Activated B cell treated with CpG ODN at 0.5 μM for 24 hours (primary cell): ENCODE data around the gene DLGAP1. TPM values are rescaled to one million over a fixed set of nuclear protein-coding genes. Genes with fewer than 3 reads are reported as not detected.

ENCODE experiments used
- ATAC-seq: fragments of 200-7000 bp; cut with Tn5 transposase; one replicate; pipeline ENCODE4 v1.10.0; 2021; ENCODE audit warnings: low read depth, mild to moderate bottlenecking, moderate library complexity
- CTCF ChIA-PET: fragments of 350-600 bp; sonication (Branson Sonifier 250); formaldehyde crosslinking; loops from one replicate; lab custom pipeline; 2021; ENCODE audit warnings: antibody characterized with exemption; lab: Charles Lee
- POLR2A ChIA-PET: fragments of 350-600 bp; sonication (Branson Sonifier 250); formaldehyde crosslinking; loops from one replicate; lab custom pipeline; 2021; ENCODE audit warnings: antibody characterized with exemption; lab: Charles Lee
- DNase-seq: peaks from one replicate; pipeline ENCODE4 v3.0.0; 2022
- H3K27ac Mint-ChIP-seq: one replicate; pipeline ENCODE4 v1.8.0; 2020; ENCODE audit warnings: mixed read lengths
- H3K27me3 Mint-ChIP-seq: one replicate; pipeline ENCODE4 v1.8.0; 2021; ENCODE audit warnings: mixed read lengths
- H3K36me3 Mint-ChIP-seq: one replicate; pipeline ENCODE4 v1.8.0; 2021; ENCODE audit warnings: low read depth, mixed read lengths
- H3K4me1 Mint-ChIP-seq: one replicate; pipeline ENCODE4 v1.8.0; 2021; ENCODE audit warnings: mixed read lengths
- H3K4me3 Mint-ChIP-seq: one replicate; pipeline ENCODE4 v1.8.0; 2020; ENCODE audit warnings: mild to moderate bottlenecking, mixed read lengths
- H3K9me3 Mint-ChIP-seq: one replicate; pipeline ENCODE4 v1.8.0; 2020; ENCODE audit warnings: mixed read lengths
- intact Hi-C: fragments of 100-400 bp; cut with micrococcal nuclease; formaldehyde crosslinking; loops from one replicate; pipeline ENCODE4 v1.15.1; 2024
- total RNA-seq: library from RNA; stranded (reverse); gene quantifications from 2 replicates; pipeline ENCODE4 v1.2.3, GENCODE V29; 2022
- TF ChIP-seq, protein P1 (sequence below): fragments of 200-600 bp; IDR thresholded peaks from one replicate; pipeline ENCODE4 v1.8.0; 2022; ENCODE audit warnings: antibody characterized with exemption, mild to moderate bottlenecking

Gene DLGAP1
- total RNA-seq, 1 donor from 2014 or later: 0.18 TPM

DNA sequence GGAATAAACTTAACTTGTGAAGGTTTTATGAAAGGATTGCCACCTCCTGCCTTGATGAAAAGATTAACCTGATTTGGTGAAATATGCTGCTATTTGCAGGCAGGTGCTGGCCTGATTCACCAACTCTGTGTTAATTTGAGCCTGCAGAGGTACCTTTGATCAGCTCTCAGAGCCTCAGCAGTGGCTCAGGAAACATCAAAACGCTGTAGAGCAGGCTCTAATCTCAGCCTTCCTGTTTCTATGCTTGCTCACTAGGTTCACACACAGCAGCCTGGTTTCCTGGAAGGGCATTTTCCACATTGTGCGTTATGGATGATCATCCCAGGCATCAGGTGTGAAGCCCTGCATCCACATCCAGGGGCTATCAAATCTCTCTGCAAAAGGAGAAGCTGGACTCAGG is 988.2 kb downstream of the DLGAP1 start:
- intact Hi-C loops: no loop called here
- ChIA-PET CTCF (interaction anchor here (0.6 to 2.1 kb wide), 3 partner anchors 12 to 601 kb away, joined by 3 to 13 read pairs (median 5); no protein-coding TSS in a partner anchor), POLR2A (interaction anchor here (0.7 to 2.0 kb wide), 4 partner anchors 15 to 127 kb away, joined by 3 to 9 read pairs (median 4); no protein-coding TSS in a partner anchor)
- Mint-ChIP-seq H3K4me1 (peaks cover 8% of the 10 kb centered on the region), H3K9me3 (peaks cover 4% of the 10 kb centered on the region), H3K27me3 (no peaks in the 10 kb centered on the region), H3K36me3 (peaks cover 7% of the 10 kb centered on the region), H3K4me3 (no peak overlapping the region), H3K27ac (no peak overlapping the region)
- ATAC-seq (no peak), DNase-seq (no peak)
- TF ChIP-seq, protein P1, sequence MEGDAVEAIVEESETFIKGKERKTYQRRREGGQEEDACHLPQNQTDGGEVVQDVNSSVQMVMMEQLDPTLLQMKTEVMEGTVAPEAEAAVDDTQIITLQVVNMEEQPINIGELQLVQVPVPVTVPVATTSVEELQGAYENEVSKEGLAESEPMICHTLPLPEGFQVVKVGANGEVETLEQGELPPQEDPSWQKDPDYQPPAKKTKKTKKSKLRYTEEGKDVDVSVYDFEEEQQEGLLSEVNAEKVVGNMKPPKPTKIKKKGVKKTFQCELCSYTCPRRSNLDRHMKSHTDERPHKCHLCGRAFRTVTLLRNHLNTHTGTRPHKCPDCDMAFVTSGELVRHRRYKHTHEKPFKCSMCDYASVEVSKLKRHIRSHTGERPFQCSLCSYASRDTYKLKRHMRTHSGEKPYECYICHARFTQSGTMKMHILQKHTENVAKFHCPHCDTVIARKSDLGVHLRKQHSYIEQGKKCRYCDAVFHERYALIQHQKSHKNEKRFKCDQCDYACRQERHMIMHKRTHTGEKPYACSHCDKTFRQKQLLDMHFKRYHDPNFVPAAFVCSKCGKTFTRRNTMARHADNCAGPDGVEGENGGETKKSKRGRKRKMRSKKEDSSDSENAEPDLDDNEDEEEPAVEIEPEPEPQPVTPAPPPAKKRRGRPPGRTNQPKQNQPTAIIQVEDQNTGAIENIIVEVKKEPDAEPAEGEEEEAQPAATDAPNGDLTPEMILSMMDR: no peak

DNA sequence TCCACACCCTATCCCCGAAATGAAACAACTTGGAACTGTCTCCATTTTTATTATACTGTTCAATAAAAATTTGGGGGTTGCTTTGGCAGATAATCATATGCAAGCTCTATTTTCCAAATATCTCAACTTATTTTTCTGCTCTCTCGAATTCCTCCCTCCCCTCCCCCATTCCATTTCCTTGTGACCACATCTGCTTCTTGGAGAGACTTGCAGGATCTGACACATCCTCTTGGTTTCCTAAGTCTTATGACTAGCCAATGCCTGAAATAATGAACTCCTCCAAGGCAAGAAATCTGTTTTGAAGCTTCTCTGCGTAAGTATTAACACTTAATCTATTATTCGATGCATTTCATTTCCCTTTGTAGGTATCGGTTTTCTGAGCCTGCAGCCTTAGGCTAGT is 989.1 kb downstream of the DLGAP1 start:
- H3K36me3 Mint-ChIP-seq: peaks cover 11% of the 10 kb centered on the region
- peaks cover 8% of the 10 kb centered on the region for H3K4me1 Mint-ChIP-seq
- no peak overlapping the region for H3K27ac Mint-ChIP-seq
- TF ChIP-seq, protein P1: no peak
- no peak for ATAC-seq
- POLR2A ChIA-PET: interaction anchor here (0.7 to 2.0 kb wide), 6 partner anchors 14 to 128 kb away, joined by 3 to 9 read pairs (median 4); partner anchors contain the start of gene TGIF1
- no peak for DNase-seq
- H3K4me3 Mint-ChIP-seq: no peak overlapping the region
- H3K9me3 Mint-ChIP-seq: peaks cover 4% of the 10 kb centered on the region
- intact Hi-C loops: no loop called here
- CTCF ChIA-PET: interaction anchor here (0.6 to 2.1 kb wide), 3 partner anchors 12 to 602 kb away, joined by 3 to 13 read pairs (median 5); no protein-coding TSS in a partner anchor
- H3K27me3 Mint-ChIP-seq: no peaks in the 10 kb centered on the region

- Mint-ChIP-seq H3K36me3 (peaks cover 35% of the 10 kb centered on the region), H3K27ac (no peak overlapping the region), H3K9me3 (peaks cover 4% of the 10 kb centered on the region), H3K4me3 (no peak overlapping the region), H3K4me1 (peaks cover 24% of the 10 kb centered on the region), H3K27me3 (no peaks in the 10 kb centered on the region)
- ChIA-PET POLR2A (interaction anchor here (0.6 kb wide), 1 partner anchor 135 kb away, joined by 3 read pairs; no protein-coding TSS in a partner anchor), CTCF (interaction anchor here (1.5 kb wide), 1 partner anchor 9 kb away, joined by 6 read pairs; no protein-coding TSS in a partner anchor)
- DNase-seq: no peak
- TF ChIP-seq, protein P1: no peak
- ATAC-seq: no peak
- intact Hi-C loops: no loop called here
Measured at GRCh38 chr18:3463051-3463450, 992.1 kb downstream of the DLGAP1 start.

DNA sequence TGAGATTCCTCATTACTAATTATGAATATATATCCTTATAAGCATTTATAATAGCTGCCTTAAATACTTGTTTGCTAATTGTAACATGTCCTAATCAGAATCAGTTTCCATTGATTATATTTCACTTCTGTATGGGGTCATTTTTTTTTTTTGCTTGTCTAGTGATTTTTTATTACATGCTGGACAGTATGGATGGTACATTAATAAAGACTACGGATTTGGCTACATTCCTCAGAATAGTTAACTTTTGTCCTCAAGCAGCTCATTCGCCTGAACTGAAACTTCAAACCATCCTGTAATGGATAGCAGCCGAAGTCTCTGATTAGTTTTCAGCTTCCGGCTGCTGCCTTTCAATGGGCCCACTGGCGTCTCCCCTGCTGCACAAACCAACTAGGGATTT is 993.4 kb downstream of the DLGAP1 start:
- Mint-ChIP-seq H3K4me1 (peaks cover 27% of the 10 kb centered on the region), H3K4me3 (no peak overlapping the region), H3K27me3 (no peaks in the 10 kb centered on the region), H3K9me3 (peaks cover 4% of the 10 kb centered on the region), H3K27ac (no peak overlapping the region), H3K36me3 (peaks cover 47% of the 10 kb centered on the region)
- ChIA-PET CTCF (interaction anchor here (1.3 to 1.9 kb wide), 6 partner anchors 7 to 134 kb away, joined by 3 to 6 read pairs (median 4); no protein-coding TSS in a partner anchor), POLR2A (interaction anchor here (0.9 to 2.0 kb wide), 6 partner anchors 9 to 133 kb away, joined by 3 to 6 read pairs (median 4); partner anchors contain the start of gene TGIF1)
- ATAC-seq: no peak
- no peak for DNase-seq
- TF ChIP-seq, protein P1: no peak
- intact Hi-C loops: no loop called here

- ChIA-PET POLR2A (interaction anchor here (1.2 to 2.7 kb wide), 6 partner anchors 8 to 134 kb away, joined by 3 to 11 read pairs (median 5); partner anchors contain the start of gene TGIF1), CTCF (interaction anchor here (1.1 to 1.9 kb wide), 6 partner anchors 13 to 205 kb away, joined by 3 to 6 read pairs (median 4); no protein-coding TSS in a partner anchor)
- peaks cover 4% of the 10 kb centered on the region for H3K9me3 Mint-ChIP-seq
- TF ChIP-seq, protein P1: no peak
- no peak overlapping the region for H3K27ac Mint-ChIP-seq
- no peaks in the 10 kb centered on the region for H3K27me3 Mint-ChIP-seq
- peaks cover 53% of the 10 kb centered on the region for H3K36me3 Mint-ChIP-seq
- intact Hi-C loops: no loop called here
- H3K4me1 Mint-ChIP-seq: peaks cover 25% of the 10 kb centered on the region
- DNase-seq (no peak), ATAC-seq (no peak)
- no peak overlapping the region for H3K4me3 Mint-ChIP-seq
Measured at GRCh38 chr18:3460823-3461398, 994.2 kb downstream of the DLGAP1 start.
